ENCODE data around the gene PAFAH2.

Gene PAFAH2

DNA sequence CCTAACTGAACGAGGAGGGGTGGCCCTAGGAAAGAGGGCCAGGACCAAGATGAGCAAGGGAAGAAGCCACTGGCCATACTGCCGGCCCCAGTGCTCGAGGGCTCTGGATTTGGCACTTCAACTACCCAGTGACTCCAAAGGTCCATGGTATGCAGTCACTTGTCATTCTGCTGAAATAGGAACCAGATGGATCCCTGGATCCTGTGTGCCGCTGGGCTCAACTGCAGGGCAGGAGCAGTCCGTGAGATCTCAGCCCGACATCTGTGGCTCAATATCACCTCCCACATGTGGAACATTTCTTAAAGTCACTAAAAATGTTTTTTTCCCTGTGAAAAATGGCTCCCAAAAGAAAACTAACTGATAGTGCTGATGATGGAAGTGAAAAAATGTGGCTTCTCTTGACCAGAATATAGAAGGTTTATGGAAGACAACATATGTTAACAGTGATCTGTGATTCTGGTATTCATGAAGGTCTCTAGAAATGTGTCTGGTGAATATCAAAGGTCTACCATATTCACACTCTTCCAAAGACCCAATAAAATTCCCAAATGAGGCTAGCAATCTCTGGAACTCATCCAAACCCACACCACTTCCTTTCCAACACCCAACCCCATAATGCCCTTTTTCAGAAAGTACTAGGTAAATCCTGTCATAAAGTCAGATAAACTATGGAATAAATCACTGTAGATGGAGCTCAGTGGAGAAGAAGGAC is 24.1 kb downstream of the PAFAH2 start:
- TF ChIP-seq PPARA (CRISPR knock-in tag; IDR thresholded peaks at IDR 0.05; ENCODE audit: borderline replicate concordance) (no peak), SNAI2 (CRISPR knock-in tag; IDR thresholded peaks at IDR 0.05) (no peak), OSR1 (CRISPR knock-in tag; IDR thresholded peaks at IDR 0.05) (no peak), ARNTL (CRISPR knock-in tag; IDR thresholded peaks at IDR 0.05; ENCODE audit: borderline replicate concordance, low read depth) (no peak), TOX (CRISPR knock-in tag; IDR thresholded peaks at IDR 0.05; ENCODE audit: borderline replicate concordance) (no peak)
- TF ChIP-seq, protein P1, sequence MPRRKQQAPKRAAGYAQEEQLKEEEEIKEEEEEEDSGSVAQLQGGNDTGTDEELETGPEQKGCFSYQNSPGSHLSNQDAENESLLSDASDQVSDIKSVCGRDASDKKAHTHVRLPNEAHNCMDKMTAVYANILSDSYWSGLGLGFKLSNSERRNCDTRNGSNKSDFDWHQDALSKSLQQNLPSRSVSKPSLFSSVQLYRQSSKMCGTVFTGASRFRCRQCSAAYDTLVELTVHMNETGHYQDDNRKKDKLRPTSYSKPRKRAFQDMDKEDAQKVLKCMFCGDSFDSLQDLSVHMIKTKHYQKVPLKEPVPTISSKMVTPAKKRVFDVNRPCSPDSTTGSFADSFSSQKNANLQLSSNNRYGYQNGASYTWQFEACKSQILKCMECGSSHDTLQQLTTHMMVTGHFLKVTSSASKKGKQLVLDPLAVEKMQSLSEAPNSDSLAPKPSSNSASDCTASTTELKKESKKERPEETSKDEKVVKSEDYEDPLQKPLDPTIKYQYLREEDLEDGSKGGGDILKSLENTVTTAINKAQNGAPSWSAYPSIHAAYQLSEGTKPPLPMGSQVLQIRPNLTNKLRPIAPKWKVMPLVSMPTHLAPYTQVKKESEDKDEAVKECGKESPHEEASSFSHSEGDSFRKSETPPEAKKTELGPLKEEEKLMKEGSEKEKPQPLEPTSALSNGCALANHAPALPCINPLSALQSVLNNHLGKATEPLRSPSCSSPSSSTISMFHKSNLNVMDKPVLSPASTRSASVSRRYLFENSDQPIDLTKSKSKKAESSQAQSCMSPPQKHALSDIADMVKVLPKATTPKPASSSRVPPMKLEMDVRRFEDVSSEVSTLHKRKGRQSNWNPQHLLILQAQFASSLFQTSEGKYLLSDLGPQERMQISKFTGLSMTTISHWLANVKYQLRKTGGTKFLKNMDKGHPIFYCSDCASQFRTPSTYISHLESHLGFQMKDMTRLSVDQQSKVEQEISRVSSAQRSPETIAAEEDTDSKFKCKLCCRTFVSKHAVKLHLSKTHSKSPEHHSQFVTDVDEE (CRISPR knock-in tag; IDR thresholded peaks at IDR 0.05): no peak
- no peak for ATAC-seq

DNA sequence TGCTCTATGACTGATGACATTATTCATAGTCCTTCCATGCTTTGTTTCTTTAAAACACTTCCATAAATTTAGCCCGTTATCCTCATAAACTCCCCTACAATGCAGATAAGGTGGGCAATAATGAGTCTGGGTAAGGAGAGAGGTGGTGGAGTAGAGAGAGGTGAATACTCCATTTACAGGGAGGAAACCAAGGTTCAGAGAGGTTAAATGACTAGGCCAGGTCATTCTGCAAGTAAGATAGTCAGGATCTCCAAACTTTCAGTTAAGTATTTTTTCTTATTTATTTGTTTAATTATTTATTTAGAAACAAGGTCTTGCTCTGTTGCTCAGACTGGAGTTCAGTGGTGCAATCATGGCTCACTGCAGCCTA is 26.1 kb downstream of the PAFAH2 start:
- ATAC-seq: no peak

DNA sequence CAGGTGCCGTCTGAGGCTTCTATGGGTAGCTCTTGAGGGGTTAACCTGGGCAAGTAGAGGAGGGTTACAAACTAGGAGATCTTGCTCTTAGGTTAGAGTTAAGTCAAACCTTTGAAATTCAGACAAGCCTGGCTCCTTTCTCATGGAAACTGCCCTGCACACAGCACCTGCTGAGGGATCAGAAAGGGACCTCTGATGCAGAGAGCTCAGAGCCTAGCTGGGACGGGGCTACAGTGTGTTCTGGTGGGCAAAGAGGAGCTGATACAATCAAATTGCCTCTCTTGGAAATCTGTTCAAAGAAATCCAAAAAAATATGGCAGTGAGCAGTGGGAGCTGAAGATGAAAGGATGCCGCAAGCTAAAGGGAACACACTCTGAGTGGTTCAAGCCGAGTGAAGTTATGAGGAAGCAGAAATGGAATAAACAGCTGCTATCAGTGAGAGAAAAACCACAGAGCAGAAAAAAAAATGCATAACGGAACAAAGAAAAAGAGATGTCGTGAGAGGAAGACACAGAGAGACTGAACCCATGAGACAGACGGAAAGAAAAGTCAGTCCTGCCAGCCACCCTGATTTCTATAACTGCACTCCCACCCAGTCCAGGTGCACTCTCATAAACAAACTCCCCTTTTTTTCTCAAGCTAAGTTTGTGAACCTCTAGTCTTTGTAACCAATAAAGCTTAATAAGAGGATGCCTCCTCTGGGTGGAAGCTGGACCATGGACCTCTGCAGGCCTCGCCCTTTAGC is 26.6 kb downstream of the PAFAH2 start:
- no peak for ATAC-seq

More for the DNA sequence above, 26.1 kb downstream of the PAFAH2 start:
- TF ChIP-seq, protein P1 (CRISPR knock-in tag; IDR thresholded peaks at IDR 0.05): no peak
- TF ChIP-seq ZC3H10 (CRISPR knock-in tag; IDR thresholded peaks at IDR 0.05) (no peak), ESRRG (CRISPR knock-in tag; IDR thresholded peaks at IDR 0.05) (no peak), TCF4 (CRISPR knock-in tag; IDR thresholded peaks at IDR 0.05; ENCODE audit: borderline replicate concordance) (no peak), ISL1 (CRISPR knock-in tag; IDR thresholded peaks at IDR 0.05) (no peak), OSR1 (CRISPR knock-in tag; IDR thresholded peaks at IDR 0.05) (no peak), PPARA (CRISPR knock-in tag; IDR thresholded peaks at IDR 0.05; ENCODE audit: borderline replicate concordance) (no peak), ZNF8 (CRISPR knock-in tag; IDR thresholded peaks at IDR 0.05) (no peak), TOX (CRISPR knock-in tag; IDR thresholded peaks at IDR 0.05; ENCODE audit: borderline replicate concordance) (no peak)

More for the DNA sequence above, 26.6 kb downstream of the PAFAH2 start:
- TF ChIP-seq, protein P1 (CRISPR knock-in tag; IDR thresholded peaks at IDR 0.05): no peak
- TF ChIP-seq RARB (CRISPR knock-in tag; IDR thresholded peaks at IDR 0.05): no peak
- TF ChIP-seq ISL1 (CRISPR knock-in tag; IDR thresholded peaks at IDR 0.05): no peak
- no peak for TF ChIP-seq OSR1 (CRISPR knock-in tag; IDR thresholded peaks at IDR 0.05)
- no peak for TF ChIP-seq CSDC2 (CRISPR knock-in tag; IDR thresholded peaks at IDR 0.05)
- TF ChIP-seq, protein P2, sequence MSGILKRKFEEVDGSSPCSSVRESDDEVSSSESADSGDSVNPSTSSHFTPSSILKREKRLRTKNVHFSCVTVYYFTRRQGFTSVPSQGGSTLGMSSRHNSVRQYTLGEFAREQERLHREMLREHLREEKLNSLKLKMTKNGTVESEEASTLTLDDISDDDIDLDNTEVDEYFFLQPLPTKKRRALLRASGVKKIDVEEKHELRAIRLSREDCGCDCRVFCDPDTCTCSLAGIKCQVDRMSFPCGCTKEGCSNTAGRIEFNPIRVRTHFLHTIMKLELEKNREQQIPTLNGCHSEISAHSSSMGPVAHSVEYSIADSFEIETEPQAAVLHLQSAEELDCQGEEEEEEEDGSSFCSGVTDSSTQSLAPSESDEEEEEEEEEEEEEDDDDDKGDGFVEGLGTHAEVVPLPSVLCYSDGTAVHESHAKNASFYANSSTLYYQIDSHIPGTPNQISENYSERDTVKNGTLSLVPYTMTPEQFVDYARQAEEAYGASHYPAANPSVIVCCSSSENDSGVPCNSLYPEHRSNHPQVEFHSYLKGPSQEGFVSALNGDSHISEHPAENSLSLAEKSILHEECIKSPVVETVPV (CRISPR knock-in tag; IDR thresholded peaks at IDR 0.05): no peak
- TF ChIP-seq, protein P3, sequence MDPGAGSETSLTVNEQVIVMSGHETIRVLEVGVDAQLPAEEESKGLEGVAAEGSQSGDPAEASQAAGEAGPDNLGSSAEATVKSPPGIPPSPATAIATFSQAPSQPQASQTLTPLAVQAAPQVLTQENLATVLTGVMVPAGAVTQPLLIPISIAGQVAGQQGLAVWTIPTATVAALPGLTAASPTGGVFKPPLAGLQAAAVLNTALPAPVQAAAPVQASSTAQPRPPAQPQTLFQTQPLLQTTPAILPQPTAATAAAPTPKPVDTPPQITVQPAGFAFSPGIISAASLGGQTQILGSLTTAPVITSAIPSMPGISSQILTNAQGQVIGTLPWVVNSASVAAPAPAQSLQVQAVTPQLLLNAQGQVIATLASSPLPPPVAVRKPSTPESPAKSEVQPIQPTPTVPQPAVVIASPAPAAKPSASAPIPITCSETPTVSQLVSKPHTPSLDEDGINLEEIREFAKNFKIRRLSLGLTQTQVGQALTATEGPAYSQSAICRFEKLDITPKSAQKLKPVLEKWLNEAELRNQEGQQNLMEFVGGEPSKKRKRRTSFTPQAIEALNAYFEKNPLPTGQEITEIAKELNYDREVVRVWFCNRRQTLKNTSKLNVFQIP (CRISPR knock-in tag; IDR thresholded peaks at IDR 0.05; ENCODE audit: borderline replicate concordance, low read depth): no peak
- TF ChIP-seq ZFP30 (CRISPR knock-in tag; IDR thresholded peaks at IDR 0.05): no peak
- TF ChIP-seq ARNTL (CRISPR knock-in tag; IDR thresholded peaks at IDR 0.05; ENCODE audit: borderline replicate concordance, low read depth): no peak
- TF ChIP-seq, protein P4, sequence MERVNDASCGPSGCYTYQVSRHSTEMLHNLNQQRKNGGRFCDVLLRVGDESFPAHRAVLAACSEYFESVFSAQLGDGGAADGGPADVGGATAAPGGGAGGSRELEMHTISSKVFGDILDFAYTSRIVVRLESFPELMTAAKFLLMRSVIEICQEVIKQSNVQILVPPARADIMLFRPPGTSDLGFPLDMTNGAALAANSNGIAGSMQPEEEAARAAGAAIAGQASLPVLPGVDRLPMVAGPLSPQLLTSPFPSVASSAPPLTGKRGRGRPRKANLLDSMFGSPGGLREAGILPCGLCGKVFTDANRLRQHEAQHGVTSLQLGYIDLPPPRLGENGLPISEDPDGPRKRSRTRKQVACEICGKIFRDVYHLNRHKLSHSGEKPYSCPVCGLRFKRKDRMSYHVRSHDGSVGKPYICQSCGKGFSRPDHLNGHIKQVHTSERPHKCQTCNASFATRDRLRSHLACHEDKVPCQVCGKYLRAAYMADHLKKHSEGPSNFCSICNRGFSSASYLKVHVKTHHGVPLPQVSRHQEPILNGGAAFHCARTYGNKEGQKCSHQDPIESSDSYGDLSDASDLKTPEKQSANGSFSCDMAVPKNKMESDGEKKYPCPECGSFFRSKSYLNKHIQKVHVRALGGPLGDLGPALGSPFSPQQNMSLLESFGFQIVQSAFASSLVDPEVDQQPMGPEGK (CRISPR knock-in tag; IDR thresholded peaks at IDR 0.05; ENCODE audit: borderline replicate concordance): no peak
